Activated naive CD8-positive, alpha-beta T cell treated with anti-CD3 and anti-CD28 coated beads, Interleukin-2, amount 50 U/mL, for 16 hours (primary cell): ENCODE data around the gene ASPA.

Experiments
- DNase-seq: peaks from one replicate; pipeline ENCODE4 v3.0.0-alpha.2; 2020; ENCODE audit warnings: low read depth, low spot score

The ASPA gene

GRCh38 chr17:3534881-3535252, 59.1 kb downstream of the ASPA start:
- DNase-seq, result no peak

- DNase-seq, result peak; percentile 32
Observed at GRCh38 chr17:3535253-3535995, 59.6 kb downstream of the ASPA start.

- no peak for DNase-seq
Observed at GRCh38 chr17:3536716-3537115, 60.9 kb downstream of the ASPA start.

GRCh38 chr17:3539881-3540540, 64.2 kb downstream of the ASPA start:
- DNase-seq, result no peak

- DNase-seq, result no peak
Observed at GRCh38 chr17:3542410-3543088, 66.8 kb downstream of the ASPA start.

- DNase-seq, result no peak
Observed at GRCh38 chr17:3543453-3543852, 67.7 kb downstream of the ASPA start.

GRCh38 chr17:3544365-3544764, 68.6 kb downstream of the ASPA start:
- no peak for DNase-seq

GRCh38 chr17:3545151-3545550, 69.4 kb downstream of the ASPA start:
- no peak for DNase-seq

GRCh38 chr17:3546521-3546920, 70.7 kb downstream of the ASPA start:
- no peak for DNase-seq

- no peak for DNase-seq
Observed at GRCh38 chr17:3546997-3547396, 71.2 kb downstream of the ASPA start.

GRCh38 chr17:3547628-3548027, 71.8 kb downstream of the ASPA start:
- no peak for DNase-seq

GRCh38 chr17:3549610-3550162, 73.9 kb downstream of the ASPA start:
- no peak for DNase-seq

GRCh38 chr17:3551189-3551588, 75.4 kb downstream of the ASPA start:
- DNase-seq, result no peak

GRCh38 chr17:3552916-3553315, 77.1 kb downstream of the ASPA start:
- DNase-seq, result no peak
